NT2/D1 (cell line): Measurements from ENCODE around the gene IST1.

Experiments used
- SUZ12 ChIP-seq: IDR thresholded peaks from 2 replicates; pipeline ENCODE4 v1.6.1; 2011; ENCODE audit not compliant: insufficient read length, insufficient read depth; ENCODE audit errors: extremely low read depth
- YY1 ChIP-seq: IDR thresholded peaks from 2 replicates; pipeline ENCODE4 v1.6.1; 2011; ENCODE audit not compliant: insufficient read length, insufficient read depth
- ZNF274 ChIP-seq: IDR thresholded peaks from 2 replicates; pipeline ENCODE4 v1.6.1; 2011; ENCODE audit warnings: mild to moderate bottlenecking, low read depth, low read length

- TF ChIP-seq ZNF274 (no peak), SUZ12 (no peak), YY1 (no peak)
Measured at GRCh38 chr16:71854369-71854948, 40.9 kb upstream of the IST1 start.
